ENCODE measurements around the gene CADM1.

- TF ChIP-seq CTCF (optimal IDR thresholded peaks at IDR 0.05 in 1 of 3, IDR thresholded peaks at IDR 0.05 in 1 of 3, conservative IDR thresholded peaks at IDR 0.05 in 1 of 3; ENCODE audit: extremely low read depth in 1 of 3, insufficient read depth in 2 of 3, low read length in 3 of 3) (no peak), EZH2 (IDR thresholded peaks at IDR 0.05; ENCODE audit: low read length) (no peak)
Observed at GRCh38 chr11:115393950-115394349, 110.3 kb downstream of the CADM1 start.

Data from keratinocyte (primary cell).